Testis (tissue), 3 donors: Measurements from ENCODE around the gene FEM1A. TPM values are rescaled to one million over a fixed set of nuclear protein-coding genes. Genes with fewer than 3 reads are reported as not detected.
"Not testable (repeated sequence)": the region's sequence is repeated elsewhere in the genome, so short reads cannot be mapped to it uniquely, and the experiment has no call there.

Source experiments
- DNase-seq: peaks from one replicate; pipeline ENCODE4 v3.0.0-alpha.2; 2019
- H3K27ac ChIP-seq, 2 donors: fragments of 200-600 bp; sonication (generic); one replicate each; pipeline ENCODE4 v1.5.1; 2019
- H3K27me3 ChIP-seq: fragments of 200-600 bp; sonication (generic); one replicate; pipeline ENCODE4 v1.5.1; 2019
- H3K36me3 ChIP-seq: fragments of 200-600 bp; sonication (generic); one replicate; pipeline ENCODE4 v1.5.1; 2017; ENCODE audit warnings: low read depth; ENCODE audit errors: missing control alignments
- H3K4me1 ChIP-seq: fragments of 200-600 bp; sonication (generic); one replicate; pipeline ENCODE4 v1.5.1; 2019
- H3K4me3 ChIP-seq, 2 donors: fragments of 200-600 bp; sonication (generic); one replicate each; pipeline ENCODE4 v1.5.1; 2017 to 2019
- H3K9me3 ChIP-seq: fragments of 200-600 bp; sonication (generic); one replicate; pipeline ENCODE4 v1.5.1; 2017
- POLR2A ChIP-seq: fragments of 450-650 bp; IDR thresholded peaks from one replicate; pipeline ENCODE4 v1.6.1; 2017; ENCODE audit warnings: antibody characterized with exemption, mild to moderate bottlenecking, moderate library complexity
- WGBS, 2 donors: methylation state at CpG; one replicate each; pipeline ENCODE4 v1.1.5; 2018; 5-methylcytosine and 5-hydroxymethylcytosine counted together
- intact Hi-C: fragments of 100-400 bp; cut with DNase I; formaldehyde crosslinking; loops from one replicate; pipeline ENCODE4 v1.15.1; 2023; ENCODE audit warnings: low total_unique reads
- polyA plus RNA-seq: library from polyadenylated mRNA; stranded (reverse); fragments of 350-450 nt; fragmentation: Illumina TruSeq; extraction: RNeasy Lipid Tissue Mini Kit (QIAGEN cat#74804); gene quantifications from one replicate; pipeline ENCODE4 v1.2.3, GENCODE V29; 2014; ENCODE audit warnings: low read depth, low replicate concordance; ENCODE audit not compliant: insufficient read depth
- total RNA-seq, 2 donors: library from RNA; depleted of rRNA; stranded (reverse); fragments of >200 nt; gene quantifications; one replicate each; pipeline ENCODE4 v1.2.3, GENCODE V29; 2016
- TF ChIP-seq, protein P1 (sequence below), 3 experiments: fragments of 450-650 bp in 2 of 3; fragments of 200-600 bp in 1 of 3; sonication (generic) in 1 of 3; IDR thresholded peaks; one replicate each; pipeline ENCODE4 v1.5.1; 2016 to 2019; ENCODE audit warnings: antibody characterized with exemption in 3 of 3, mild to moderate bottlenecking in 2 of 3, moderate library complexity in 1 of 3

The FEM1A gene
- total and polyA plus RNA-seq, 3 donors from 2014 or later, result 7.5 to 15.8 (median 14.3) TPM

DNA sequence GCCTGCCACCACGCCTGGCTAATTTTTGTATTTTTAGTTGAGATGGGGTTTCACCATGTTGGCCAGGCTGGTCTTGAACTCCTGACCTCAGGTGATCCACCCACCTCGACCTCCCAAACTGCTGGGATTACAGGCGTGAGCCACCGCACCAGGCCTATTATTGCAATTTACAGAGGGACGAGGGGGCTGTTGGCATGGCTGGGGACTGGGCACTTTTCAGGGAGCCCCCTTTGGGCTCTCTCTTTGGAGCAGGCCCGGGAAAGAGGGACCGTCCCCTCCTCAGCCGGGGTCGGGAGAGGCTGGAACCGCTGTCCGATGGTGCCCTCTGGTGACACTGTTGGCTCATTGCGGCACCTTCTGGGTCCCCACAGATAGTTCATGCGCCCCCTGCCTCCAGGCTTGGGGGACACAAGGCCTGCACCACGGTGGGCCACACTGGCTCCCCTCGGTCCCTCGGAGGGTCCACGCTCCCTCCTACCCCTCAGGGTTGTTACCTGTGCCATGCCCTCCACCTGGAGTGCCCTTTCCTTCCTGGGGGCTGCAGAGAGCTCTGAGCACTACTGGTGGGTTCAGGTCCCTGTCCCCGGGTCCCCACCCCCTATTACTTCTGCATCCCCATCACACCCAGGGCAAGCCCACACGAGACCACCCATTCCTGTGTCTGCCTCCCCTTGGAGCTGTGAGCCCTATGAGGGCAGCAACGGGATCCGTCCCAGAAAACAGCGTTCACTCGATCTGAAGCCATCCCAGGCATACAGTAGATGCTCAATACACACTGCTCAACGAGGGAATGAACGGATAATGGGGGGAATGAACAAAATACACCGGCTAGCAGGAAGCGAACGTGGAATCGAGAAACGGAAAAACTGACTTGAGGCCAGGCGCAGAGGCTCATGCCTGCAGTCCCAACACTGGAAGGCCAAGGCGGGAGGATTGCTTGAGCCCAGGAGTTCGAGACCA, 12.5 kb downstream of the FEM1A start:
- Histone ChIP-seq H3K4me3 (no peak overlapping the region), H3K9me3 (no peaks in the 10 kb centered on the region), H3K27ac (no peak overlapping the region), H3K27me3 (no peaks in the 10 kb centered on the region), H3K4me1 (no peaks in the 10 kb centered on the region), H3K36me3 (no peaks in the 10 kb centered on the region)
- 66 to 69% methylated on average over 26 to 28 of the region's 33 CpGs for WGBS, 2 donors
- DNase-seq, result peak; percentile 60
- intact Hi-C loops, result no loop called here
- TF ChIP-seq, protein P1, sequence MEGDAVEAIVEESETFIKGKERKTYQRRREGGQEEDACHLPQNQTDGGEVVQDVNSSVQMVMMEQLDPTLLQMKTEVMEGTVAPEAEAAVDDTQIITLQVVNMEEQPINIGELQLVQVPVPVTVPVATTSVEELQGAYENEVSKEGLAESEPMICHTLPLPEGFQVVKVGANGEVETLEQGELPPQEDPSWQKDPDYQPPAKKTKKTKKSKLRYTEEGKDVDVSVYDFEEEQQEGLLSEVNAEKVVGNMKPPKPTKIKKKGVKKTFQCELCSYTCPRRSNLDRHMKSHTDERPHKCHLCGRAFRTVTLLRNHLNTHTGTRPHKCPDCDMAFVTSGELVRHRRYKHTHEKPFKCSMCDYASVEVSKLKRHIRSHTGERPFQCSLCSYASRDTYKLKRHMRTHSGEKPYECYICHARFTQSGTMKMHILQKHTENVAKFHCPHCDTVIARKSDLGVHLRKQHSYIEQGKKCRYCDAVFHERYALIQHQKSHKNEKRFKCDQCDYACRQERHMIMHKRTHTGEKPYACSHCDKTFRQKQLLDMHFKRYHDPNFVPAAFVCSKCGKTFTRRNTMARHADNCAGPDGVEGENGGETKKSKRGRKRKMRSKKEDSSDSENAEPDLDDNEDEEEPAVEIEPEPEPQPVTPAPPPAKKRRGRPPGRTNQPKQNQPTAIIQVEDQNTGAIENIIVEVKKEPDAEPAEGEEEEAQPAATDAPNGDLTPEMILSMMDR (IDR thresholded peaks at IDR 0.05), result peak in 2 of 3 experiments; percentile 33 to 61
- TF ChIP-seq POLR2A, result no peak

DNA sequence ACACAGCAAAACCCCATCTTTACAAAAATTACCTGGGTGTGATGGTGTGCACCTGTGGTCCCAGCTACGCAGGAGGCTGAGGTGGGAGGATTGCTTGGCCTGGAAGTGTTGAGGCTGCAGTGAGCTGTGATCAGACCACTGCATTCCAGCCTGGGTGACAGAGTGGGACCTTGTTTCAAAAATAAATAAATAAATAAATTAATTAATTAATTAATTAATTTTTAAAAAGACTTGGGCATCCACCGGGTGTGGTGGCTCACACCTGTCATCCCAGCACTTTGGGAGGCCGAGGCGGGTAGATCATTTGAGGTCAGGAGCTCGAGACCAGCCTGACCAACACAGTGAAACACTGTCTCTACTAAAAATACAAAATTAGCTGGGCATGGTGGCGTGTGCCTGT, 13.6 kb downstream of the FEM1A start:
- WGBS, 2 donors, result 93 to 96% methylated on average over 6 of the region's 6 CpGs
- intact Hi-C loops, H3K4me1 ChIP-seq: not testable (repeated sequence)

DNA sequence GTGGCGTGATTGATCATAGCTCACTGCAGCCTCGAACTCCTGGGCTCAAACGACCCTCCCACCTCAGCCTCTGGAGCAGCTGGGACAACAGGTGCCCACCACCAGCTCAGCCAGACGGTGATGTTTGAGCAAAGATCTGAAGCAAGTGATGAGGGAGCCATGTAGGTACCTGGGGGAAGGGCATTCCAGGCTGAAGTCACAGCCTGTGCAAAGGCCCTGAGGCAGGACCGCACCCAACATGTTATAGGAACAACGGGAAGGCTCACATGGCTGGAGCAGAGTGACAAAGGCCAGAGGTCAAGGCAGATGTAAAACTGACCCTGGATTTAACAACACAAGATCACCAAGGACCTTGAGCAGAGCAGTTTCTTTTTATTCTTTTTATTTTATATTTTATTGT, 14.8 kb downstream of the FEM1A start:
- intact Hi-C loops, result no loop called here
- 89 to 90% methylated on average over 6 of the region's 6 CpGs for WGBS, 2 donors

More for the DNA sequence above, 13.6 kb downstream of the FEM1A start:
- H3K4me3 ChIP-seq, H3K9me3 ChIP-seq, H3K27me3 ChIP-seq, H3K27ac ChIP-seq, DNase-seq, H3K36me3 ChIP-seq: not testable (repeated sequence)

DNA sequence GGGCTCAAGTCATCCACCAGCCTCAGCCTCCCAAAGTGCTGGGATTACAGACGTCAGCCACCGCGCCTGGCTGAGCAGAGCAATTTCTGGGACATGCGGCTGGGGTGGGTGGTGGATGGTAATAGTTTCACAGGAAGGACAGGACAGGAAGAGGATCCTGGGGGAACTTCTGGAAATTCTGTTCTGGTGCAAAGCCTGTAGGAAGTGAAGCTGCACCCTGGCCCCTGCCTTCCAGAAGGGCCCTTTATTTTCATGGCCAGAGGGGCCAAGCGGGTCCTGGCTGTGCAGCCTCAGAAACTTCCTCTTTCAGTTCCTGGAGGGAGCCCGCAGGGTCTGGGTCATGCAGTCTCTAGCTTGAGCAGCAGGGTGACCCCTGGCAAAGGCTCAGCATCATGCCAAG, 15.7 kb downstream of the FEM1A start:
- no peak overlapping the region for H3K27ac ChIP-seq
- no peak for TF ChIP-seq POLR2A
- TF ChIP-seq, protein P1 (IDR thresholded peaks at IDR 0.05), result no peak
- WGBS, 2 donors, result 87 to 89% methylated on average over 3 to 6 of the region's 6 CpGs

More for the DNA sequence above, 14.8 kb downstream of the FEM1A start:
- H3K4me1 ChIP-seq, result no peaks in the 10 kb centered on the region
- no peak overlapping the region for H3K27ac ChIP-seq
- no peaks in the 10 kb centered on the region for H3K9me3 ChIP-seq
- no peak overlapping the region for H3K4me3 ChIP-seq
- no peaks in the 10 kb centered on the region for H3K36me3 ChIP-seq
- no peaks in the 10 kb centered on the region for H3K27me3 ChIP-seq
- no peak for DNase-seq
- TF ChIP-seq POLR2A, result no peak
- TF ChIP-seq, protein P1 (IDR thresholded peaks at IDR 0.05), result no peak

DNA sequence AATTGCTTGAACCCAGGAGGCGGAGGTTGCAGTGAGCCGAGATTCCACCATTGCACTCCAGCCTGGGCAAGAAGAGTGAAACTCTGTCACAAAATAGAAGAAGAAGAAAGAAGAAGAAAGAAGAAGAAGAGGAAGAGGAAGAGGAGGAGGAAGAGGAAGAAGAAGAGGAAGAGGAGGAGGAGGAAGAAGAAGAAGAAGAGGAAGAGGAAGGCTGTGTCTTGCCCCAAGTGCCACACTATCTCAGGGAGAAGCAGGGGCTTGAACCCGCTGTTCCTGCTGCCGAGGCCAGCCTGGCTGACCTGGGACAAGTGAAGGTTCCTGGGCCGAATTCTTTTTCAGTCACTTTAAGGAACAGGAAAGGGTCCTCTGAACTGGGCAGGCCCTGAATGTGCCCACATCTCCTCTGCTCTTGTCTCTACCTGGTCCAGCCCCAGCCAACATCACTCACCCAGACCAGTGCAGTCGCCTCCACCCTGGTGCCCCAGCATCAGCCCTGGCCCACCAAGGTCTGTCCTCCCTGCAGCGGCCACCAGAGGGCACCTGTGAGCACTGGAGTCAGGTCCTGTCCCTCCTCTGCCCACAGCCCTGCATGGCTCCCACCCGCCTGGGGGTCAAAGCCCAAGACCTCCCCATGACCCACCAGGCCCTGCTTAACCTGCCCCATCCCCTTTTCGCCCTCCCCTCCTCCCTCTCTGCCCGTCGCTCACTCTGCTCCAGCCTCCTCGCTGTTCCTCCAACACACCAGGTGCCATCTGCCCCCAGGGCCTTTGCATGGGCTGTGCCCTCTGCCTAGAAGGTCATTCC, 20.0 kb downstream of the FEM1A start:
- H3K4me3 ChIP-seq, result no peak overlapping the region
- no peaks in the 10 kb centered on the region for H3K27me3 ChIP-seq
- H3K27ac ChIP-seq, result no peak overlapping the region
- H3K9me3 ChIP-seq, result no peaks in the 10 kb centered on the region
- no peaks in the 10 kb centered on the region for H3K36me3 ChIP-seq
- DNase-seq, result peak; percentile 89
- intact Hi-C loops, result loop anchor here (5.0 kb wide), 2 partner anchors 41 to 221 kb away; no protein-coding TSS in a partner anchor
- WGBS, 2 donors, result 72 to 82% methylated on average over 11 to 12 of the region's 12 CpGs
- no peaks in the 10 kb centered on the region for H3K4me1 ChIP-seq
- TF ChIP-seq POLR2A, result no peak
- TF ChIP-seq, protein P1 (IDR thresholded peaks at IDR 0.05), result peak; percentile 68 to 90 (median 78)

More for the DNA sequence above, 15.7 kb downstream of the FEM1A start:
- Histone ChIP-seq H3K9me3 (no peaks in the 10 kb centered on the region), H3K4me1 (no peaks in the 10 kb centered on the region), H3K36me3 (no peaks in the 10 kb centered on the region), H3K4me3 (no peak overlapping the region), H3K27me3 (no peaks in the 10 kb centered on the region)
- intact Hi-C loops, result no loop called here
- DNase-seq, result no peak
